Activated T-helper 2 cell treated with anti-CD3 and anti-CD28 coated beads, Interferon-gamma antibody, Interleukin-2, Interleukin-4, amounts not matched to agents 10 μg/mL and 5 μg/mL and 100 μg/mL, durations not matched to agents 14 hours and 24 hours and 36 hours (primary cell): ENCODE data around the gene CD53. TPM values are rescaled to one million over a fixed set of nuclear protein-coding genes. Genes with fewer than 3 reads are reported as not detected.

ENCODE experiments used
- DNase-seq: peaks from one replicate; pipeline ENCODE4 v3.0.0; 2021; ENCODE audit warnings: low spot score
- H3K27ac Mint-ChIP-seq: one replicate; pipeline ENCODE4 v1.8.0; 2021; ENCODE audit warnings: mixed read lengths
- H3K27me3 Mint-ChIP-seq: one replicate; pipeline ENCODE4 v1.8.0; 2021; ENCODE audit warnings: low read depth, mixed read lengths
- H3K36me3 Mint-ChIP-seq: one replicate; pipeline ENCODE4 v1.8.0; 2021; ENCODE audit warnings: low read depth, mixed read lengths
- H3K4me1 Mint-ChIP-seq: one replicate; pipeline ENCODE4 v1.8.0; 2021; ENCODE audit warnings: low read depth, mixed read lengths
- H3K4me3 Mint-ChIP-seq: one replicate; pipeline ENCODE4 v1.8.0; 2021; ENCODE audit warnings: low read depth, mild to moderate bottlenecking, moderate library complexity, mixed read lengths
- H3K9me3 Mint-ChIP-seq: one replicate; pipeline ENCODE4 v1.8.0; 2021; ENCODE audit warnings: mixed read lengths
- intact Hi-C: fragments of 100-400 bp; cut with micrococcal nuclease; formaldehyde crosslinking; loops from one replicate; pipeline ENCODE4 v1.15.1; 2023
- total RNA-seq: library from RNA; stranded (reverse); gene quantifications from 2 replicates; pipeline ENCODE4 v1.2.3, GENCODE V29; 2022

Gene CD53
- total RNA-seq, 1 donor from 2014 or later, result 165 TPM

DNA sequence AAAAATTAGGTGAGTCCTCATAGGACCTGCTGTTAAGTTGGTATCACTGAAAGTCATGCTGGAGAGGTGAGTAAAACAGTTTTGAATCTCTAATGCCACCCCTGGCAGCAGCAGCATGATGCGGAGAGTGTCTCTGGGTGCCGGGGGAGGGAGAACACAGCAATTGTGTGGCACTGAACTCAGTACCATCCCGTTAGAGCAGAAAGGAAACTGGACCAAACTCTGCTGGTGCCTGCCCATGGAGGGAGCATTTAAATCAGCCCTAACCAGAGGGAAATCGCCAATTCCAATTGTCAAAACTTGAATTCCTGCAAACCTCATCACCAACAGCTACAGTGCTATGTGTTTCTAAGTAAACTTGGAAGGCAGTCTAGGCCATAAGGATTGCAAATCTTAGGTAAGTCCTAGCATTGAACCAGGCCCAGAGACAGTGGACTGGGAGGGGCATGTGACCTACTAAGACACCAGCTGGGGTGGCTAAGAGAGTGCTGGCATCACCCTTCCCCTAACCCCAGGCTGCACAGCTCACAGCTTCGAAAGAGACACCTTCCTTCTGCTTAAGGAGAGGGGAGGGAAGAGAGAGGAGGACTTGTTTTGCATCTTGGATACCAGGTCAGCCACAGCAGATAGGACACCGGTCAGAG is 30.0 kb downstream of the CD53 start:
- H3K36me3 Mint-ChIP-seq, result peaks cover 80% of the 10 kb centered on the region
- H3K4me1 Mint-ChIP-seq, result peaks cover 18% of the 10 kb centered on the region
- H3K27ac Mint-ChIP-seq, result no peak overlapping the region
- H3K4me3 Mint-ChIP-seq, result no peak overlapping the region
- H3K27me3 Mint-ChIP-seq, result no peaks in the 10 kb centered on the region
- peaks cover 23% of the 10 kb centered on the region for H3K9me3 Mint-ChIP-seq
- intact Hi-C loops, result no loop called here
- DNase-seq, result no peak

DNA sequence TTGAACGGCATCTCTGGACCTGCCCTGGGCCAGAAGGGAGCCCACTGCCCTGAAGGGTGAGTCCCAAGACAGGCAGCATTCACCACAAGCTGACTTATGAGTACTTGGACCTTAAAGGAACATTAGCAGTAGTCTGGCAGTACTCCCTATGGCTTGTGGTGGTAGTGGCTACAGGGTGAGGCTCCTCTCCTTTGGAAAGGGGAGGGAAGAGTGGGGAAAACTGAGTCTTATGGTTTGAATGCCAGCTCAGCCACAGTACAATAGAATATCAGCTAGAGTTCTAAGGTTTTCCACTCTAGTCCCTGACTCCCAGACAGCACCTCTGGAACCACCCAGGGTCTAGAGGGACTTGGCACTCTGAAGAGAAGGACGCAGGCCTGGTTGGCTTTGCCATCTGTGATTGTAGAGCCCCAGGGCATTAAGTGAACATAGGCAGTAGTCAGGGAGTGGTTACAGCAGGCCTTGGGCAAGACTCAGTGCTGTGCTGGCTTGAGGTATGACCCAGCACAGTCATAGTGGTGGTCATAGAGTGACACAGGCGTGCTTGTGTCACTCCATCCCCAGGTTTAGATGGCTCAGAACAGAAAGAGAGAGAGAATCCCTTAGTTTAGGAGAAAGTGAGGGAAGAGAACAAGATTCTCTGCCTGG is 31.0 kb downstream of the CD53 start:
- Mint-ChIP-seq H3K27me3 (no peaks in the 10 kb centered on the region), H3K4me3 (no peak overlapping the region), H3K9me3 (peaks cover 34% of the 10 kb centered on the region), H3K36me3 (peaks cover 76% of the 10 kb centered on the region), H3K4me1 (peaks cover 11% of the 10 kb centered on the region), H3K27ac (no peak overlapping the region)
- intact Hi-C loops, result no loop called here
- DNase-seq, result no peak

DNA sequence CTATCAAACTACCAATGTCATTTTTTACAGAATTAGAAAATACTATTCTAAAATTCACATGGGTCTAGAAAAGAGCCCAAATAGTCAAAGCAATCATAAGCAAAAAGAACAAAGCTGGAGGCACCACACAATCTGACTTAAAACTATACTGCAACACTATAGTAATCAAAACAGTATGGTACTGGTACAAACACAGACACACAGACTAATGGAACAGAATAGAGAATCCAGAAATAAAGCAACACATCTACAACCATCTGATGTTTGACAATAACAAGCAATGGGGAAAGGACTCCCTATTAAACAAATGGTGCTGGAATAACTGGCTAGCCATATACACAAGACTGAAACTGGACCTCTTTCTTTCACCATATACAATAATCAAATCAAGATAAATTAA is 39.8 kb downstream of the CD53 start:
- H3K4me3 Mint-ChIP-seq, result no peak overlapping the region
- DNase-seq, result no peak
- intact Hi-C loops, result no loop called here
- H3K4me1 Mint-ChIP-seq, result peaks cover 19% of the 10 kb centered on the region
- H3K9me3 Mint-ChIP-seq, result peaks cover 59% of the 10 kb centered on the region
- H3K27ac Mint-ChIP-seq, result no peak overlapping the region
- no peaks in the 10 kb centered on the region for H3K27me3 Mint-ChIP-seq
- peaks cover 31% of the 10 kb centered on the region for H3K36me3 Mint-ChIP-seq

DNA sequence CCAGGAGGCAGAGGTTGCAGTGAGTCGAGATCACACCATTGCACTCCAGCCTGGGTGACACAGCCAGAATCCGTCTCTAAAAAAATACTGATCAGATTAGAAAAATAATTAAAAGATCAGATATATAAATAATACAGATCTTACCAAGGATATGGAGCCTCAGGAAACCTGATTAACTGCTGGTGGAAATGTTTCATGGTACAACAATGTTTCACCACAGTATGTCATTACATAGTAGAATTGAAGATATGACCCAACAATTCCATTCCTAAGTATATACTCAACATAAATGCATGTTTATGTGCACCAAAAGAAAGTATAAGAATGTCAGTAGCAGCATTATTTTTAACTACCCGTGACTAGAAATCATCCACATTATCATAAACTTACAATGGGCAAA is 41.7 kb downstream of the CD53 start:
- DNase-seq, result no peak
- H3K36me3 Mint-ChIP-seq, result peaks cover 19% of the 10 kb centered on the region

DNA sequence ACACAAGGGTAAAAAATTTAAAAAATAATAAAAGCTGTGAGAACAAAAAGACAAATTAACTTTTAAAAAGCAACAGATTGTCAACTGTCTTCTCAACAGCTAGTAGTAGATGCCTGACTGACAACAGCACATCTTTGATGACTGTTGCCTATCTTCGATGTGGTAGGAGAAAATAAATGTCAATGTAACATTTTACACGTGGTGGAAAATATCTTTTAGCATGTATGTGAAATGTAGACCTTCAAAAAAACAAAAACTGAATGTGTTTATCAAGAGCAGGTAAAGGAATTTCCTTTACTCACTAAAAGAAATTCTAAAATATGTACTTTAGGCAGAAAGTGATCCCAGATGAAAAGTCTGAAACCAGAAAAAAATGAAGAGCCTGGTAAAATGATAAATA is 42.9 kb downstream of the CD53 start:
- H3K27ac Mint-ChIP-seq, result no peak overlapping the region
- DNase-seq, result no peak
- H3K36me3 Mint-ChIP-seq, result peaks cover 12% of the 10 kb centered on the region
- peaks cover 19% of the 10 kb centered on the region for H3K4me1 Mint-ChIP-seq
- H3K9me3 Mint-ChIP-seq, result peaks cover 32% of the 10 kb centered on the region
- H3K27me3 Mint-ChIP-seq, result no peaks in the 10 kb centered on the region
- intact Hi-C loops, result loop anchor here (2.0 to 5.0 kb wide), 2 partner anchors 35 to 46 kb away; partner anchors contain the start of gene LRIF1
- H3K4me3 Mint-ChIP-seq, result no peak overlapping the region

More for the DNA sequence above, 41.7 kb downstream of the CD53 start:
- Mint-ChIP-seq H3K4me1 (peaks cover 19% of the 10 kb centered on the region), H3K27me3 (no peaks in the 10 kb centered on the region), H3K4me3 (no peak overlapping the region), H3K27ac (no peak overlapping the region), H3K9me3 (peaks cover 42% of the 10 kb centered on the region)
- intact Hi-C loops, result loop anchor here (5.0 kb wide), 1 partner anchor 48 kb away; the partner anchor contains the start of gene LRIF1

DNA sequence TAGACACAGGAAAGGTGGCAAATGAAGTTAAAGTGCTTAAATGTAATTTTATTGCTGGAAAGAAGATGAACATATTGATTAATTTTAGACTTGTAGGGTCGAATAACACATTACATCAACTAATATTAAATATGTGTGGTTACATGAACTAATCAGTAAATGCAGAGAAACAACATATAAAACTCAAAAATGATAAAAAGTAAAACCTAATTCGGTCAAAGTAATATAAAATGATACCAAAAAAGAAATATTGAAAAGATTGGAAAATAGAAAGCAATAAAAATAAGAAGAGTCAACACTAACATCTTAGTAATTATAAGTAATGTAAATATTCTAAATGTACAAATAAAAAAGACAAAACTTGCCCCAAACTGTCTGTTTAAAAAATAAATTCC is 43.3 kb downstream of the CD53 start:
- Mint-ChIP-seq H3K4me3 (peak overlapping the region; percentile 57), H3K36me3 (peaks cover 12% of the 10 kb centered on the region), H3K27me3 (no peaks in the 10 kb centered on the region), H3K9me3 (peaks cover 28% of the 10 kb centered on the region), H3K27ac (peak overlapping the region; percentile 13), H3K4me1 (peaks cover 19% of the 10 kb centered on the region)
- intact Hi-C loops, result loop anchor here (2.0 to 5.0 kb wide), 2 partner anchors 35 to 46 kb away; partner anchors contain the start of gene LRIF1
- DNase-seq, result no peak

DNA sequence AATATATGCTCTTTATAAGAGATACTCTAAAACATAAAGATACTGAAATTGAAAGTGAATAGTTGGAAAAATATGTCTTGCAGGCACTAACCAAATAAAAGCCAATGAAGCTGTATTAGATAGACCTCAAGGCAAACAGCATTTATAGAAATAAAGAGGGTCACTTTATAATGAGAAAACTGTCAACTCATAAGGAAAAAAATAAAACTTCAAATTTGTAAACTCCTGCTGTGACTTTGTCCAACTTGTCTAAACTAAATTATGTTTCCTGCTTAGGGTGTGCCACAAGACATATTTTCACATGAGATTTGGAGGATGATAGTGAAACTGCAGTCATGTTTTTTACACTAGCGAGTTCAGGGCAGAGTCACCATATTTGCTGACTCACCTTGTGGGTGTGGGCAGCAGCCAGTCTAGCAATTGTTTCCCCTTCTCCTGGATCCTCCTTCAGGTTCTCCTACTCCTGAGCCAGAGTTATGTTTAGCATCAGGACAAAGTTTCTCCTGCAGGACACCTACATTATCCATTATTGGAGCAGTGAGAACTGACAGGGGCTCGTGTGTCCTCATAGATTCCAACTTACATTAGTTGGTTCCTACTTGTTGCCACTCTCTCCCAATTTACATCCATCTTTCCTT is 43.8 kb downstream of the CD53 start:
- peak overlapping the region; percentile 42 for H3K4me3 Mint-ChIP-seq
- DNase-seq, result peak; percentile 40

DNA sequence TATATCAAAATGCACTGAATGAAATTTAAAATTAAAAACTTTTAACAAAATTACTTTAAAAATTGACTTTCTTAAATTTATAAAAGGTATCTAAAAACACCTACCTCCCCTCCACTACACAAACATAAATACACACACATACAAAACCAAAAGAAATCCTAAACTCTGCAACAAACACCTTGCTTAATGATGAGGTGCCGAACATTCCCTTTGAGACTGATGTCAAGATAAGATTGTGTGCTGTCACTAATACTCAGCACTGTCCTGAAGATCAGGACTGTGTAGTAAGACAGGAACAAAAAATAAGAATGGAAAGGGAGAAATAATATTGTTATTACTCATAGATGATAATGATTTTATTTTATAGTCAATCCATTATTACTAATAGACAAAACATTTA is 45.1 kb downstream of the CD53 start:
- Mint-ChIP-seq H3K4me3 (no peak overlapping the region), H3K27ac (no peak overlapping the region), H3K36me3 (peaks cover 11% of the 10 kb centered on the region), H3K4me1 (peaks cover 19% of the 10 kb centered on the region), H3K9me3 (peaks cover 22% of the 10 kb centered on the region), H3K27me3 (no peaks in the 10 kb centered on the region)
- intact Hi-C loops, result loop anchor here (5.0 kb wide), 1 partner anchor 44 kb away; the partner anchor contains the start of gene LRIF1
- DNase-seq, result no peak

More for the DNA sequence above, 43.8 kb downstream of the CD53 start:
- intact Hi-C loops, result loop anchor here (2.0 to 5.0 kb wide), 2 partner anchors 36 to 46 kb away; partner anchors contain the start of gene LRIF1
- H3K4me1 Mint-ChIP-seq, result peaks cover 19% of the 10 kb centered on the region
- H3K9me3 Mint-ChIP-seq, result peaks cover 26% of the 10 kb centered on the region
- H3K27ac Mint-ChIP-seq, result peak overlapping the region; percentile 13
- no peaks in the 10 kb centered on the region for H3K27me3 Mint-ChIP-seq
- peaks cover 10% of the 10 kb centered on the region for H3K36me3 Mint-ChIP-seq

DNA sequence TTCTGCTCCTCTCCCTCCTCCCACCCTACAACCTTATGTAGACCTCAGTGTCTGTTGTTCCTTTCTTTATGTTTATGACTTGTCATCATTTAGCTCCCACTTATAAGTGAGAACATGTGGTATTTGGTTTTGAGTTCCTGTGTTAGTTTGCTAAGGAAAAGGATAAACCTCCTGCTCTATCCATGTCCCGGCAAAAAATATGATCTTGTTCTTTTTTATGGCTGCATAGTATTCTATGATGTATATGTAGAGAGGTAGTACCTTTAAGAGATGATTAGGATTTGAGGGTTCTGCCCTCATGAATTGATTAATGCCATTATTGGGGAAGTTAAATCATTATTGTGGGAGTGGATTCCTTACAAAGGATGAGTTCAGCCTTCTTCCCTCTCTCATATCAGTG is 49.0 kb downstream of the CD53 start:
- intact Hi-C loops, result no loop called here
- peaks cover 5% of the 10 kb centered on the region for H3K4me1 Mint-ChIP-seq
- no peak overlapping the region for H3K27ac Mint-ChIP-seq
- peaks cover 7% of the 10 kb centered on the region for H3K36me3 Mint-ChIP-seq
- peaks cover 17% of the 10 kb centered on the region for H3K9me3 Mint-ChIP-seq
- no peaks in the 10 kb centered on the region for H3K27me3 Mint-ChIP-seq
- no peak overlapping the region for H3K4me3 Mint-ChIP-seq
- DNase-seq, result no peak

DNA sequence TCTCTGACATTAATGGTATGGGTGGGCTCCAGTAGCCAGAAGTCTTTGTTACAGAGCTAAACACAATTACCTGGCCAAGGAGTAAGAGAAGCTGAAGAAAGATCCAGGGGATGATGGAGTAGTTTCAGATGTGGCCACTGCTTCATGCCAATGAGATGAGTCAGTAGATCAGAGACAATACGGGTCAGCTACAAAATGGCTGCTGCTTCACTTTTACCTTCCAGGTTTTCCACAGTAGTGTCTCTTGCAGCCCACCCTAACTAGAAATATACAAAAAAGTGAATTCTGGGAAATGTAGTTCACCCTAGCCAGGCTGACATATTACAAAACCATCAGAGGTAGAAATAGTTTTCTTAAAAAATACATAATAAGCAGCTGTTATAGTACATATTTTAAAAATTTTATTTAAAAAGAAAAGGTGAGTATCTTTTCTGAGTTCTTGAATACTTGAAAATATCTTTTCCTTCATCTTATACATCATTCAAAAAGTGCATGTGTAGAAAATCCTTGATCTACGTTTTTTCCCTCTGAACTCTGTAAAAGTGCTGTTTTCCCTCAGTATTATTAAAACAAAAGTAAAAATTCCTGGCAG is 54.6 kb downstream of the CD53 start:
- H3K27ac Mint-ChIP-seq, result no peak overlapping the region

DNA sequence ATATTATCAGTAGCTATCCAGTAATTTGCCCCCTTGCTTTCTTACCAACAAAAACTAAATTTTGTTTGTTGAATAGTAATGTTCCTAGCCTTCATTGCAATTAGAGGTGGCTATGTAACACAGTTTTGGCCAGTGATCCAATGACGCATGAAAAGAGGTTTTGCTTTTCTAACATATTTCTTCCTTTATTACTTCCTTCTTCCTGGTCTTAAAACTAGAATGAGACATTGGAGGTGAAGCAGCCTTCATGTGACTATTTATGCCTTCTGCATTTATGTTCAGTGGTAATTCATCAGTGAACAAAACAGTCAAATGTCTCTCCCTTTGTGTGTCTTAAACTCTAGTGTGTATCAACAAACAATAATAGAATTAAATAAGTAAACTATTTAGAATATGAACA is 55.2 kb downstream of the CD53 start:
- Mint-ChIP-seq H3K27ac (no peak overlapping the region), H3K27me3 (no peaks in the 10 kb centered on the region)
- intact Hi-C loops, result no loop called here

More for the DNA sequence above, 54.6 kb downstream of the CD53 start:
- peaks cover 4% of the 10 kb centered on the region for H3K4me1 Mint-ChIP-seq
- peaks cover 40% of the 10 kb centered on the region for H3K9me3 Mint-ChIP-seq
- DNase-seq, result no peak
- H3K36me3 Mint-ChIP-seq, result peaks cover 18% of the 10 kb centered on the region
- H3K4me3 Mint-ChIP-seq, result no peak overlapping the region
- H3K27me3 Mint-ChIP-seq, result no peaks in the 10 kb centered on the region
- intact Hi-C loops, result no loop called here

DNA sequence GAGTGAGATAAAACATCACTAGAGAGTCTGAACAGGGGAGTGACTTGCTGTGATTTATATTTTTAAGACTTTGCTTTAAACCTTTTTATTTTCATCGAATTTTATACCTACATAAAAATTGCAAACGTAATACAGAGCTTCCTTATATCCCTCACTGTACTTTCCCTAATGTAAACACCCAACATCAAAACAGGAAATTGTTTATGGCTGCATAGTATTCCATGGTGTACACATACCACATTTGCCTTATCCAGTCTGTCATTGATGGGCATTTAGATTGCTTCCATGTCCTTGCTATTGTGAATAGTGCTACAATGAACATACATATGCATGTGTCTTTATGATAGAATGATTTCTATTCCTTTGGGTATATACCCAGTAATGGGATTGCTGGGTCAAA is 56.0 kb downstream of the CD53 start:
- no peak overlapping the region for H3K4me3 Mint-ChIP-seq
- H3K27ac Mint-ChIP-seq, result no peak overlapping the region
- intact Hi-C loops, result no loop called here
- peaks cover 4% of the 10 kb centered on the region for H3K4me1 Mint-ChIP-seq
- no peaks in the 10 kb centered on the region for H3K27me3 Mint-ChIP-seq
- H3K9me3 Mint-ChIP-seq, result peaks cover 40% of the 10 kb centered on the region
- H3K36me3 Mint-ChIP-seq, result peaks cover 18% of the 10 kb centered on the region
- DNase-seq, result no peak

More for the DNA sequence above, 55.2 kb downstream of the CD53 start:
- Mint-ChIP-seq H3K4me1 (peaks cover 4% of the 10 kb centered on the region), H3K36me3 (peaks cover 18% of the 10 kb centered on the region), H3K9me3 (peaks cover 40% of the 10 kb centered on the region), H3K4me3 (no peak overlapping the region)
- no peak for DNase-seq
